ENCODE results near the gene EXT2.

EXT2 gene

DNA sequence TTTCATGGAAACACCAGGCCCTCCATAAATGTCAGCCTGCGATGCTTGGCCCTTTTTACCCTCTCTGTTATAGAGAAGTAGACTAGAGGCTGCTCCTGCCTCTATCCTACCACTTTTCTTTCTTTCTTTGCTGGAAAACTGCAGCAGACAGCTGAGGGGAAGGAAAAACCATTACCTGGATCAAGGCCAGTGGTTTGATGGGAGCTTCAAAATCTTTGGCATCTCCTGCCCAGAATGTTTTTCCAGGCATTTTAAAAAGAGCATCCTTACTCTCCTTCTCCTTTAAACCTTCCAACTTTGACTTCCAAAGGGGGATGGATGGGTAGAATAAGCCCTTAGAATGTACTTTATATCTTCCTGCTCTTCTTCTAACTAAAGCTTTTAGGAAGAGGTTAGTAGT is 44.9 kb downstream of the EXT2 start:
- H3K4me3 ChIP-seq (ENCODE audit: low read depth, low read length): no peak overlapping the region
- TF ChIP-seq, protein P1, sequence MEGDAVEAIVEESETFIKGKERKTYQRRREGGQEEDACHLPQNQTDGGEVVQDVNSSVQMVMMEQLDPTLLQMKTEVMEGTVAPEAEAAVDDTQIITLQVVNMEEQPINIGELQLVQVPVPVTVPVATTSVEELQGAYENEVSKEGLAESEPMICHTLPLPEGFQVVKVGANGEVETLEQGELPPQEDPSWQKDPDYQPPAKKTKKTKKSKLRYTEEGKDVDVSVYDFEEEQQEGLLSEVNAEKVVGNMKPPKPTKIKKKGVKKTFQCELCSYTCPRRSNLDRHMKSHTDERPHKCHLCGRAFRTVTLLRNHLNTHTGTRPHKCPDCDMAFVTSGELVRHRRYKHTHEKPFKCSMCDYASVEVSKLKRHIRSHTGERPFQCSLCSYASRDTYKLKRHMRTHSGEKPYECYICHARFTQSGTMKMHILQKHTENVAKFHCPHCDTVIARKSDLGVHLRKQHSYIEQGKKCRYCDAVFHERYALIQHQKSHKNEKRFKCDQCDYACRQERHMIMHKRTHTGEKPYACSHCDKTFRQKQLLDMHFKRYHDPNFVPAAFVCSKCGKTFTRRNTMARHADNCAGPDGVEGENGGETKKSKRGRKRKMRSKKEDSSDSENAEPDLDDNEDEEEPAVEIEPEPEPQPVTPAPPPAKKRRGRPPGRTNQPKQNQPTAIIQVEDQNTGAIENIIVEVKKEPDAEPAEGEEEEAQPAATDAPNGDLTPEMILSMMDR (IDR thresholded peaks at IDR 0.05; ENCODE audit: low read depth, low read length): no peak
- DNase-seq (ENCODE audit: low read depth, low spot score): no peak
- in situ Hi-C loops (cut with HindIII; ENCODE audit: low sequenced_read_pairs): no loop called here

DNA sequence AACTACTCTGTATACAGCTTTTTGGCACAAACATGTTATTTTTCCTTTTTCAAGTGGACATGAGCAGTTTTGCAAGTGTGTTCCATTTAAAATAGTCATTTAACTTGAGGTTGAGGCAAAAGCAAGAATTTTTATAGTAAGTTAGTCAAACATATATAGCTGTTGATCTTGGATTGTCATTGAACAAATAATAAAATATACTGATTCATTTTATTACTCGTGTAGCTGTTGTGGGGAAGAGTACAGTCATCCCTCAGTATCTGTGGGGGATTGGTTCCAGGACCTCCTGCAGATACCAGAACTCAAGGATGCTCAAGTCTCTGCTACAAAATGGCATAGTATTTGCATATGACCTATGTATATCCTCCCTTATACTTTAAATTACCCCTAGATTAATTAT is 45.3 kb downstream of the EXT2 start:
- TF ChIP-seq, protein P1 (IDR thresholded peaks at IDR 0.05; ENCODE audit: low read depth, low read length): no peak
- no peak for DNase-seq (ENCODE audit: low read depth, low spot score)
- H3K4me3 ChIP-seq (ENCODE audit: low read depth, low read length): no peak overlapping the region
- in situ Hi-C loops (cut with HindIII; ENCODE audit: low sequenced_read_pairs): no loop called here

DNA sequence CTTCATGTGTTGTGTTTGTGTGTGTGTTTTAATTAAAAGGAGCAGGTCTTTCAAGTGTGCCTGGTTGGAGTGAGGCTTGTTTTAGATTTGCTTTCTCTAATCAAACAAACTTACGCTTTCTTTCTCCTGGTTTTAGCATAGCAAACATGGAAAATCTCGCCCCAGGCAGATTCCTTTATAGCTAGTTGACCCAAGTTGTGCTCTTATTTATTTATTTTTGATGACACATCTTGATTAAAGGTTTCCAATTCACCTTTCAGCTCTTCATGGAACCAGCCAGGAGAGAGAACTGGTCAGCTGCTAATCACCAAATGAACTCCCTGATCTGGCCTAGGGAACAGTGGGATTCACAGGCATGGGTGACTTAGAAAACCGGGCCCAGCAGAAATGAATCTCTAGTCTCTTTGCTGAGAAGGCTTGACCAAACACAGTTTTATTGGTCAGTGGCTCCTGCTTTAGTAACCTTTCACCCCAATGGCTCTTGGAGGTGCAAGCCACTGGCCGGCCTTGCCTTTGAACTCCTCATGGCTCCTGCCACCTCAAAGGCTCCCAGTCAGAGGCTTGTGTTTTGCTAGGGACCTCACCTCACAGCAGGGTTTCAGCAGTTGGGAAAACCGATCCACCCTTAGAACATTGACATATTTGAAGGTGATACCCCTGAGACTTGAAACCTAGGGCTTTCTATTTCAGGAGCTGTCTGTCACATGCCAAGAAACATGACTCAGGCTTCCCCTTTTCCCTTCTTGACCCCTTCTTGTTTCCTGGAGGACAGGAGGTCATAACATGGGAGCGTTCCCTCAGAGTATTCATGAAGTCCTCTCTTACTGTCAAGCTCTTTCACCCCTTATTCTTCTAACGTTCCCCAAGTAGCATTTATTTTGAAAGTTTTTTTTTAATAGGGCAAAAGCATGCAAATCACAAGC is 48.8 kb downstream of the EXT2 start:
- in situ Hi-C loops (cut with HindIII; ENCODE audit: low sequenced_read_pairs): no loop called here
- no peak for DNase-seq (ENCODE audit: low read depth, low spot score)
- no peak overlapping the region for H3K4me3 ChIP-seq (ENCODE audit: low read depth, low read length)
- TF ChIP-seq, protein P1 (IDR thresholded peaks at IDR 0.05; ENCODE audit: low read depth, low read length): no peak

DNA sequence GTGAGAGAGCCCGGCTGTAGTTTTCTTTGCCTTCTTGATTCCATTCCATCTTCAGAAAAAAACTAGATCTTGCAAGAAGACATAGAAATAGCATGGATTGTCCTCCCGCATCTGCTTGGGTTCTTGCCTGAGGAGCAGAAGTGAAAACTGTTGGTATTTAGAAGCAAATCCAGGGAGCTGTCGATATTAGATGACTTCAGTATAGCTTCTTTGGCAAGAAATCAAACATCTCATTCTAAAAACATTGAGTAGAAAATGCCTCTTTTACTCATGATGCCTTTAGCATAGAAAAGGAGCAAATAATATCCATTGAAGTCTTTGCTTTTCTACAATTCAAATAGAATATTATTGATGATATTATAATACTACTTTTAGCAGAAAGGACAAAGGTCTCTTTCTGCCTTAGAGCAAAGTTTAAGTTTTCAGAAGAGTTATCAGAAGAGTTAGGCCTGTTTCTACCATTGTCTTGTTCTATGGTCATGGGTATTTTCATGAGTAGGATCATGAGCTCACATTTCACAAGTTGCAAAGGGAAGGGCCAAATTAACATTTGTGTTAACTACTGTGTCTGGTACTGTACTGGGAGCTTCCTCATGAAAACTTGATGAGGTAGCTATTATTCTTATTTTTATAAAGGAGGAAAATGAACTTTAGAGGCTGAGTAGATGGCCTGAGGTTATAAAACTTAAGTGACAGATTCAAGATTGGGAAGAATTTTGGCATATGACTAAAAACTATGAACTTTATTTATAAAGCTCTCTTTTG is 49.7 kb downstream of the EXT2 start:
- DNase-seq (ENCODE audit: low read depth, low spot score): peak; percentile 31

DNA sequence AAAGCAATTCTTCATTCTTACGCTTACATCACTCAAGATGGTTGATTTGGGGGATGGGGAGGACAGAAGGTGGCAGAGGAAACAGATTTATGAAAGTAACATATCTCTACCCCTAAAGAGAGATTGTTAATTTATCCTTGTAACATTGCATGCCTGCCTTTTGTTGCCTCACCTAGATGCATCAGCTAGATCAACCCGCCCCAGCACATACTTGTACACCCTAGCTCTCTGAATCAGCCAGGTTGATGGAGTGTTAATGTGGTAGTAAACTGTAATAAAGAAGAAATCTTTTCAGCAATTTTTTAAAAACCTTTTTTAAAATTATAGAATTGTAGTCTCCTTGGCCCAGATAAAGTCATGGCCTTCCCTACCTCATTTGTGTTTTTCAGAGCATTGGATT is 51.5 kb downstream of the EXT2 start:
- TF ChIP-seq, protein P1 (IDR thresholded peaks at IDR 0.05; ENCODE audit: low read depth, low read length): no peak
- in situ Hi-C loops (cut with HindIII; ENCODE audit: low sequenced_read_pairs): no loop called here
- no peak overlapping the region for H3K4me3 ChIP-seq (ENCODE audit: low read depth, low read length)
- no peak for DNase-seq (ENCODE audit: low read depth, low spot score)

More for the DNA sequence above, 49.7 kb downstream of the EXT2 start:
- no peak overlapping the region for H3K4me3 ChIP-seq (ENCODE audit: low read depth, low read length)
- in situ Hi-C loops (cut with HindIII; ENCODE audit: low sequenced_read_pairs): no loop called here
- TF ChIP-seq, protein P1 (IDR thresholded peaks at IDR 0.05; ENCODE audit: low read depth, low read length): no peak

DNA sequence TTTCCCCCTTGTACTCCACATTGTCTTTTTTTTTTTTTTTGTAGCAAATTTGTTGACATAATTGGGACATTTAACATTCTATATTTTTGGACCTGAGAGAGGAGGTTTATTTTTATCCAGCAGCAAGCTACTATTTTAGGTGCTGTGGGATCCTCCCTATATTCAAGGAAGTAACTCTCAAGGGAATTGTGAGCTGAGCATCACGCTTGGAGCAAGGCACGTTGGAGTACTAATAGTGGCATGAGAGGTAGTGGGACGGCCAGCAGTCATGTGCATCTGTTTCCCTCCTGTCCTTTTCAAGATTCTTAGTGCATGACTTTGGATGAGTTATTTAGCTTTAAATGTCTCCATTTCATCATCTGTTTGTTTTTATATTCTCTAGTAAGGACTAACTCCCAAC is 52.3 kb downstream of the EXT2 start:
- DNase-seq (ENCODE audit: low read depth, low spot score): no peak
- in situ Hi-C loops (cut with HindIII; ENCODE audit: low sequenced_read_pairs): no loop called here
- TF ChIP-seq, protein P1 (IDR thresholded peaks at IDR 0.05; ENCODE audit: low read depth, low read length): no peak
- no peak overlapping the region for H3K4me3 ChIP-seq (ENCODE audit: low read depth, low read length)

All from astrocyte of the spinal cord (primary cell).